Thymus (tissue), 11 donors: ENCODE data around the gene CYP3A4. TPM values are rescaled to one million over a fixed set of nuclear protein-coding genes. Genes with fewer than 3 reads are reported as not detected.

Experiments used
- DNase-seq, 9 donors: peaks; one replicate each; pipeline ENCODE4 v3.0.0-alpha.2; 2013; ENCODE audit warnings: low spot score in 9 of 9, low read depth in 6 of 9, missing footprints in 1 of 9
- H3K27ac ChIP-seq, 2 donors: one replicate each; pipeline ENCODE4 v1.5.1; 2013; ENCODE audit warnings: control low read depth in 1 of 2, low read depth in 1 of 2, low read length in 1 of 2, mild to moderate bottlenecking in 1 of 2, moderate library complexity in 1 of 2
- H3K27me3 ChIP-seq, 2 donors: one replicate each; pipeline ENCODE4 v1.5.1; 2013; ENCODE audit warnings: low read length in 1 of 2; ENCODE audit not compliant: control insufficient read depth in 2 of 2, insufficient read depth in 1 of 2
- H3K36me3 ChIP-seq, 2 donors: one replicate each; pipeline ENCODE4 v1.5.1; 2013; ENCODE audit warnings: low read length in 1 of 2, mild to moderate bottlenecking in 1 of 2, moderate library complexity in 1 of 2; ENCODE audit not compliant: control insufficient read depth in 2 of 2, insufficient read depth in 2 of 2
- H3K4me1 ChIP-seq, 2 donors: one replicate each; pipeline ENCODE4 v1.5.1; 2013; ENCODE audit warnings: low read length in 2 of 2; ENCODE audit not compliant: control insufficient read depth in 2 of 2, insufficient read depth in 2 of 2
- H3K4me3 ChIP-seq, 2 donors: one replicate each; pipeline ENCODE4 v1.5.1; 2013; ENCODE audit warnings: low read length in 2 of 2, control low read depth in 1 of 2, mild to moderate bottlenecking in 1 of 2
- H3K9me3 ChIP-seq, 2 donors: one replicate each; pipeline ENCODE4 v1.5.1; 2013; ENCODE audit warnings: low read length in 1 of 2, mild to moderate bottlenecking in 1 of 2; ENCODE audit not compliant: control insufficient read depth in 2 of 2, insufficient read depth in 1 of 2
- WGBS: extraction: QIAGEN DNeasy Blood & Tissue Kit; methylation state at CpG from one replicate; pipeline ENCODE4 v1.1.7; 2013; 5-methylcytosine and 5-hydroxymethylcytosine counted together
- polyA plus RNA-seq: library from polyadenylated mRNA; stranded (reverse); fragments of 200-250 nt; gene quantifications from one replicate; pipeline ENCODE4 v1.2.3, GENCODE V29; 2013
- total RNA-seq: library from RNA; stranded (reverse); fragments of 120-200 nt; gene quantifications from one replicate; pipeline ENCODE4 v1.2.4, GENCODE V29; 2013
- donor health status: healthy.

CYP3A4 gene
- total and polyA plus RNA-seq, 2 donors, result 11.0 to 11.1 TPM

DNA sequence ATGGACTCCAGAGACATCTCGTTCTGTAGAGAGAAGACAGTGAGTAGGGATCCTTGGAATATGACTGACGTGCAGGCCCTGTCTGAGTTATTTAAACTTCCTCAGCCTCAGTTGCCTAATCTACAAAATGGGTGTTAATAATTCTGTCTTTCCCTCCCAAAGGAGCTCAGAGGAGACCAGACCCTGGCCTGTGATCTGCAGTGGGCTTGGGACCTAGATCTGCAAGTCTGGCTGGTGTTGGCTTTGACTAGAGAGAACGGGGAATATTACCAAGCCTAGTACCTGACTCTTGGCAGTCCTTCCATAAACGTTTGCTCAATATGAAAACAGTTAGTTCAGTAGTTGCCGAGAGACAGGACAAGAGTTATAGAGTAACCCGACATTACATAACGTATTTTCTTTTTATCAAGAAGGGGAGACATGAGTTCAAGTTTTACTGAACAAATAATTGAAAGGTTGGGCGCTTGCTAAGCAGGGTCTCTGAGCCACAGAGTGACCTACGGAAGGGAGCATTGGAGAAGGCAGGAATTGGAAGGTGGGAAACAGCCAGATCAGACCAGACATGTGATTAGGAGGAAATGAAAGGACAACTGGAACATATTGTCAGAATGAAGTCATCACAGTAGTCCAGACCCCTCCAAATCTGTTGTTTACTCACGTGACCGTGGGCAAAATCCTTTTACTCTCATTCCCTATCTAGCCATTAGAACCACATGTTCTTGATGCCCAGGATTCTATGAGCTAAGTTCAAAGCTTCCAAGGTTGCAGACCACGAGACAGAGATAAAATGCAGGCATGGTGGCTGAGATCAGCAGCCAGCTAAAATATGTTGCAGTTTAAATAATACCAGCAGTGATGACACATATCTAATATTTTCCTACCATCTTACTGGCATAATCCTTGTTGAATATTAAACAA lies 10.9 kb upstream of the CYP3A4 start:
- DNase-seq, result no peak
- 91% methylated on average over 12 of the region's 12 CpGs for WGBS
- H3K4me1 ChIP-seq, result no peaks in the 10 kb centered on the region
- no peaks in the 10 kb centered on the region for H3K36me3 ChIP-seq
- no peaks in the 10 kb centered on the region for H3K9me3 ChIP-seq
- H3K27ac ChIP-seq, result no peak overlapping the region
- H3K27me3 ChIP-seq, result peaks cover 0 to 2% of the 10 kb centered on the region in 2 donors
- no peak overlapping the region for H3K4me3 ChIP-seq

DNA sequence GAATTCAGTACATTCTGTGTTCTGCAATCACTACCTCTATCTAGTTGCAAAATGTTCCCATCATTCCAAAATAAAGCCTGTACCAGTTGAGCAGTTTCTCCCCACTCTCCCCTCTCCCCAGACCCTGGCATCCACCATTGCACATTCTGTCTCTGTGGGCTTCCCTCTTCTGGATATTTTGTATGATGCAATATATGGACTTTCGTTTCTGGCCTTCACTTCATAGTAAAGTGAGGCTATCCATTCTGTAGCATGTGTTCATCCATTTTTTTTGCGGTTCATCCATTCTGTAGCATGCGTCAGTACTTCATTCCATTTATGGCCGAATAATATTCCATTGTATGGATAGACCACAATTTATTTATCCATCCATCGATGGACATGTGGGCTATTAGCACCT lies 9.5 kb upstream of the CYP3A4 start:
- Histone ChIP-seq H3K27me3 (peaks cover 0 to 2% of the 10 kb centered on the region in 2 donors), H3K9me3 (no peaks in the 10 kb centered on the region), H3K4me3 (no peak overlapping the region), H3K4me1 (no peaks in the 10 kb centered on the region), H3K27ac (no peak overlapping the region), H3K36me3 (no peaks in the 10 kb centered on the region)
- 94% methylated on average over 5 of the region's 5 CpGs for WGBS
- no peak for DNase-seq

DNA sequence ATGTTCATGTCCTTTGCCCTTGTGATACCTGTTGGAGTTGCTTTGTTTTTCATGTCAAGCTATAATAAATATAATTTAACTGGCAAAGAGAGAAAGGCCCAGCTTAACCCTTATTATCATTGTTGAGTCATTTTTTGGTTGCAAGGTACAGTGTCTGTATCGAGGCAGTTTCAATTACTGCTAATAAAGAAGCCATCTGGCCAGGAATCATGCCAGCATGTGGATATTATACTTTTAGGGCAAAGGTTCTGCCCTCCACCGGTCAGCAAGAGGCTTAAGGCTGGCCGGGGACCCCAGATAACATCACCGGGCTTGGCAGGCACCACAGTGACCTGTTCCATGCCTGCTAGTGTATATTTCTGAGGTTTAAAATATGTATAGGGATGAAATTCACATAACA lies 9.0 kb upstream of the CYP3A4 start:
- DNase-seq, result no peak
- Histone ChIP-seq H3K4me1 (no peaks in the 10 kb centered on the region), H3K36me3 (no peaks in the 10 kb centered on the region), H3K27me3 (peaks cover 0 to 2% of the 10 kb centered on the region in 2 donors), H3K9me3 (no peaks in the 10 kb centered on the region), H3K4me3 (no peak overlapping the region), H3K27ac (no peak overlapping the region)
- 91% methylated on average over 4 of the region's 4 CpGs for WGBS

DNA sequence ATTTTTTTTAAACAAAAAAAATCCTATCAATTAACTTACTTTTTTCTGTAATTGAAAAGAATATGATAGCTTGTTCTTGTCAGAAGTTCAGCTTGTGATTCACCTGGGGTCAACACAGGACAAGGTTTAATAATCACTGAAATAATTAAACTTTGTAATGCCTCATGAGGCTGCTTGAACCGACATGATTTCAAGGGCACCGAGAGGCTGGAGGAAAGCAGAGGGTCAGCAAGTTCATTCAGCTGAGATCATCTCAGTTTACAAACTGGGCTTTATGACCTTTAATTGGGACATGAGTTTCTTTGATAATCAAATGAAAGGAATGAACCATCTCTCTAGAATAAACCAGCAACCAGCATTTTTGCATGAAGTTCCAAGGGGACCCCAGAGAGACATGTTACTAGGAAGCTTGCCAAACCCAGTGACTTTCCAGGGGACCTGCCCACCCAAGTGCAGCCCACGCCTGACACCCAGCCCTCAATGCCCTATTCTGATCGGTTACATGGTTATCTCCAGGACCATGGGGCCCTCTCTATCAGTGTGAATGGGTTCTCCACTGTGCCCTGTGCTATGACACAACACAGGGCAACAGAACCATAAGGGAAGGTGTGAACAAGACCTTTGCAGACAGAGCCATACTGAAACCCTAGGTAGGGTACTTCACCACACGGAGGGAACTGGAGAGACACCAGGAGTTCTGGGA lies 7.8 kb upstream of the CYP3A4 start:
- H3K36me3 ChIP-seq, result no peaks in the 10 kb centered on the region
- 84% methylated on average over 5 of the region's 5 CpGs for WGBS
- H3K27me3 ChIP-seq, result peaks cover 0 to 2% of the 10 kb centered on the region in 2 donors
- no peak overlapping the region for H3K4me3 ChIP-seq
- no peaks in the 10 kb centered on the region for H3K4me1 ChIP-seq
- no peaks in the 10 kb centered on the region for H3K9me3 ChIP-seq
- no peak for DNase-seq
- H3K27ac ChIP-seq, result peak overlapping the region in 1 of 2 donors; percentile 18

DNA sequence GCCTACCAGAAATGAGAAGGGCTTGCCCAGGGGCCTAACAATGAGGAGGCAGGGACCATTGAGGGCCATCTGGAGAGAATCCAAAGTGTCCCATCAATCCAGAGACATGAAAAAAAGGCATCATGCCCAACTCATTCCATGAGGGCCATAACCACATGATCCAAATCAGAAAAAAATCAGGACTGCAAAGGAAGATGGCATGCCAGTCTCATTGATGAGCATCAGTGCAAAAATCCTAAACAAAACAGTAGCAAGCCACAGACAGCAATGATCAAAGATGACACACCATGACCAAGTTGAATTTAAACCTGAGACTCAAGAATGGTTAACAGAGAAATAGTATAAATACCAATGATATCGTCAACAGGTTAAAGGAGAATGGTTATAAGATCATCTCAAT lies 7.0 kb upstream of the CYP3A4 start:
- no peak for DNase-seq
- no peak overlapping the region for H3K4me3 ChIP-seq
- H3K4me1 ChIP-seq, result no peaks in the 10 kb centered on the region
- peaks cover 0 to 2% of the 10 kb centered on the region in 2 donors for H3K27me3 ChIP-seq
- H3K9me3 ChIP-seq, result no peaks in the 10 kb centered on the region
- H3K27ac ChIP-seq, result no peak overlapping the region
- WGBS, result 95% methylated on average over 1 of the region's 1 CpG
- no peaks in the 10 kb centered on the region for H3K36me3 ChIP-seq

DNA sequence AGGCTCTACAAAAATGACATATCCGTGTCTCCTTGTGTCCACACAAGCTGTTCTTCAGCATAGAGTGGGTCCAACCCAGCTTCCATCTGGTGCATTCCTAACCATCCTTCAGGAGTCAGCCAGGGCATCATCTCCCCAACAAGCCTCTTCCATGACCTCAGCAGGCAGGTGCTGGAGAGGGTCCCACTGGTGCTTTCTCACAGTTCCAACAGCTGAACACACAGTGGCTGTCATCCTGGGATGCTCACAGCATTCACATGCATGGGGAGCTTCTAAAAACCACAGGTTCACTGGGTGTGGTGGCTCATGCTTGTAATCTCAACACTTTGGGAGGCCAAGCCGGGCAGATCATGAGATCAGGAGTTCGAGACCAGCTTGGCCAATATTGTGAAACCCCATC lies 6.4 kb upstream of the CYP3A4 start:
- no peak for DNase-seq
- H3K36me3 ChIP-seq, result no peaks in the 10 kb centered on the region
- no peak overlapping the region for H3K27ac ChIP-seq
- no peak overlapping the region for H3K4me3 ChIP-seq
- H3K9me3 ChIP-seq, result no peaks in the 10 kb centered on the region
- WGBS, result 96% methylated on average over 3 of the region's 3 CpGs
- peaks cover 0 to 2% of the 10 kb centered on the region in 2 donors for H3K27me3 ChIP-seq
- H3K4me1 ChIP-seq, result no peaks in the 10 kb centered on the region

DNA sequence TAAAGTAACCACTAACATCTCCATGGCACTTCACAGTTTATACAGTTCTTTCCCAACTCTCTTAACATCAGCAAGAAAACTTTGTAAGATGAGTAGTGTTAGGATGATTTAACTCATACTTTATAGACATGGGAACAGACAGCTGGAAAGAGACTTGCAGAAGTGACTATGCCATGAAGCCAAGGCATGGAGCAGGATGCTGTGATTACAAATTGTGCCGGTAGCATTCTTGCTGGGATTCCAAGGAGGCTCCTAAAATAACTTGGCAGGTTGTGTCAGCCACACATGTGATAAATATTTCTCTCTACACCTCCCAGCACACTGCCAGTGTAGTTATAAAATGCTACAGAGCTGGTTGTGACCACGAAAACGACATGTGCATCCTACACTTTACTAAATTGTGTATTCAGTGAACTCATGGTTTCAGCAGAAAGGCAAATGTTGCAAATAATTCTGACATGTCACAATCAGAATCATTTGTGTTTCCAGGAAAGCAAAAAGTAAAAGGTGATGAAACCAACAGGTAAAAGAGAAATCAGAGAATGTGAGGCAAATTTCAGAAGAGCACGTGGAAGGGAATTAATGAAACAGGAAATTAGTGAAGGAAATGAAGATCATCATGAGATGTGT lies 5.6 kb upstream of the CYP3A4 start:
- H3K27me3 ChIP-seq, result peaks cover 0 to 2% of the 10 kb centered on the region in 2 donors
- DNase-seq, result no peak
- H3K36me3 ChIP-seq, result no peaks in the 10 kb centered on the region
- H3K9me3 ChIP-seq, result no peaks in the 10 kb centered on the region
- H3K4me1 ChIP-seq, result no peaks in the 10 kb centered on the region
- no peak overlapping the region for H3K4me3 ChIP-seq
- WGBS, result 86% methylated on average over 4 of the region's 4 CpGs
- H3K27ac ChIP-seq, result no peak overlapping the region

DNA sequence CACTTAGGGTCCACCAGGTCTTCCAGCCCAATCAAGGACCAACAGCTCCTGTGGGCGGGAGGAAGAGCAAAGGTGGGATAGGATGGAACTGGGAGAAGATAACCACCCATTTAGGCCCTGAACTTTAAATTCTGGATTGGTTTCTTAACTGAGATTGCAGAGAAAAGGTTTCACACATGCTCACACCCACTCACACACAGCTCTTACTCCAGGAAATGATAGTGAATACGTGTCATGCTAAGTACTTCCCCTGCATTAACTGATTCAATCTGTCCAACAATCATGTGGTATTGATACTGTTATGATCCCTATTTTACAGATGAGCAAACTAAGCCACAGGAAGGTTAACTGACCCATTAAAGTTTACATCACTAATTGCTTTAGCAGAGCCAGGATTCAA lies 4.6 kb upstream of the CYP3A4 start:
- H3K9me3 ChIP-seq, result no peaks in the 10 kb centered on the region
- no peak overlapping the region for H3K4me3 ChIP-seq
- H3K4me1 ChIP-seq, result no peaks in the 10 kb centered on the region
- no peak overlapping the region for H3K27ac ChIP-seq
- 70% methylated on average over 2 of the region's 2 CpGs for WGBS
- DNase-seq, result peak in 1 of 9 donors; percentile 11
- peaks cover 0 to 4% of the 10 kb centered on the region in 2 donors for H3K27me3 ChIP-seq
- no peaks in the 10 kb centered on the region for H3K36me3 ChIP-seq
